IPS-20b (cell line): ENCODE data around the gene CAPN6.

Experiments used
- H3K27ac ChIP-seq: one replicate; pipeline ENCODE4 v1.5.1; 2013; ENCODE audit warnings: low read length
- H3K27me3 ChIP-seq: 2 replicates; pipeline ENCODE4 v1.6.1; 2013; ENCODE audit warnings: mild to moderate bottlenecking, low read length, inconsistent platforms; ENCODE audit not compliant: insufficient read depth
- H3K36me3 ChIP-seq: 2 replicates; pipeline ENCODE4 v1.6.1; 2013; ENCODE audit warnings: low read depth, mild to moderate bottlenecking, inconsistent platforms, low read length, moderate library complexity; ENCODE audit not compliant: insufficient read depth
- H3K4me1 ChIP-seq: 2 replicates; pipeline ENCODE4 v1.6.1; 2013; ENCODE audit warnings: mild to moderate bottlenecking, control low read depth, inconsistent platforms, low read length, moderate library complexity; ENCODE audit not compliant: insufficient read depth
- H3K4me3 ChIP-seq: 2 replicates; pipeline ENCODE4 v1.5.1; 2013; ENCODE audit warnings: mild to moderate bottlenecking, low read length, inconsistent platforms
- H3K9ac ChIP-seq: 2 replicates; pipeline ENCODE4 v1.6.1; 2013; ENCODE audit warnings: low read depth, mild to moderate bottlenecking, inconsistent platforms, low read length, moderate library complexity
- H3K9me3 ChIP-seq: 2 replicates; pipeline ENCODE4 v1.6.1; 2013; ENCODE audit warnings: mild to moderate bottlenecking, low read depth, low read length, inconsistent platforms; ENCODE audit not compliant: insufficient read depth

CAPN6 gene, protein sequence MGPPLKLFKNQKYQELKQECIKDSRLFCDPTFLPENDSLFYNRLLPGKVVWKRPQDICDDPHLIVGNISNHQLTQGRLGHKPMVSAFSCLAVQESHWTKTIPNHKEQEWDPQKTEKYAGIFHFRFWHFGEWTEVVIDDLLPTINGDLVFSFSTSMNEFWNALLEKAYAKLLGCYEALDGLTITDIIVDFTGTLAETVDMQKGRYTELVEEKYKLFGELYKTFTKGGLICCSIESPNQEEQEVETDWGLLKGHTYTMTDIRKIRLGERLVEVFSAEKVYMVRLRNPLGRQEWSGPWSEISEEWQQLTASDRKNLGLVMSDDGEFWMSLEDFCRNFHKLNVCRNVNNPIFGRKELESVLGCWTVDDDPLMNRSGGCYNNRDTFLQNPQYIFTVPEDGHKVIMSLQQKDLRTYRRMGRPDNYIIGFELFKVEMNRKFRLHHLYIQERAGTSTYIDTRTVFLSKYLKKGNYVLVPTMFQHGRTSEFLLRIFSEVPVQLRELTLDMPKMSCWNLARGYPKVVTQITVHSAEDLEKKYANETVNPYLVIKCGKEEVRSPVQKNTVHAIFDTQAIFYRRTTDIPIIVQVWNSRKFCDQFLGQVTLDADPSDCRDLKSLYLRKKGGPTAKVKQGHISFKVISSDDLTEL

GRCh38 chrX:111270339-111270738 is at the start of gene CAPN6:
Gene CAPN6, minus strand, starts transcription at chrX:111270483. Its CDS starts 6,547 bp downstream, at chrX:111263936.
- Histone ChIP-seq H3K27ac (no peak within 1 kb of the TSS), H3K4me3 (peak within 1 kb of the TSS; percentile 52), H3K9ac (no peak within 1 kb of the TSS), H3K36me3 (no peaks in the 10 kb centered on the region), H3K4me1 (peaks cover 3% of the 10 kb centered on the region; the same call in 1 of the 2 replicates), H3K27me3 (no peaks in the 10 kb centered on the region), H3K9me3 (no peaks in the 10 kb centered on the region)

DNA sequence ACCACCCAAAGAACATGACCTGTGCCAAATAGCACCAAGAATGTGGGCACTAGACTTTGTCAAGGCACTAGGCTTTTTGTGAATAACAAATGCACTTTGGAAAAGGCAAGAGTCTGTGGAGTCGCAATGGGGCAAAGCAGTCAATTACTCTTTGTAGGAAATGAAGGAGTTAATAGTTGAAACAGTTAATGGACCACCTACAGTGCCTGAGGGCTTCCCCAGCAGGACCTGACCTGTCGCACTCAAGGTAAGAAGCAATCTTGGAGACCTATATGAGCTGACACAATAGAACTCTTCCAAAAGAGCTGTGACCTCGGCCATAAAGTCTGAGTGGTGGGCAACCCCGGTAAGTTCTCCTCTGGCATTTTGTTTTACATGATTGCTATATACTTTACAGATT is 49.2 kb upstream of the CAPN6 start:
- Histone ChIP-seq H3K4me1 (no peaks in the 10 kb centered on the region), H3K4me3 (no peak overlapping the region), H3K27me3 (no peaks in the 10 kb centered on the region), H3K27ac (no peak overlapping the region), H3K9me3 (no peaks in the 10 kb centered on the region), H3K9ac (no peak overlapping the region), H3K36me3 (no peaks in the 10 kb centered on the region)

DNA sequence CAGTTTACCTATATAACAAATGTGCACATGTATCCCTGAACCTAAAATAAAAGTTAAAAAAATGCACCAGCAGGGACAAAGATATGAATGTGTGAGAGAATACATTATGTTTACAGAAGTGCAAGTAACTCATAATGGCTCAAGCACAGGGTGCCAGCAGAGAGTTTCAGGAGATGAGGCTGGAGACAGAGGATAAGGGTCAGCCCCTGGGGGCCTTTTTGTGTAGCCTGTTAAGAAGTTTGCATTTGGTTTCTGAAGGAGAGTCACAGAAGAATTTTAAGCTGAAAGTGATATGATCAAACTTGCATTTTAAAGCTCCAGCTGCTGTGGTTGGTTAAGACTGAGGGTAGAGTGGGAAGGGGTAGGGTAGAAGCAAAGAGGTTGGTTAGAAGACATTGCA is 48.6 kb upstream of the CAPN6 start:
- Histone ChIP-seq H3K9ac (no peak overlapping the region), H3K27ac (no peak overlapping the region), H3K4me1 (no peaks in the 10 kb centered on the region), H3K4me3 (no peak overlapping the region), H3K27me3 (no peaks in the 10 kb centered on the region), H3K36me3 (no peaks in the 10 kb centered on the region), H3K9me3 (no peaks in the 10 kb centered on the region)

DNA sequence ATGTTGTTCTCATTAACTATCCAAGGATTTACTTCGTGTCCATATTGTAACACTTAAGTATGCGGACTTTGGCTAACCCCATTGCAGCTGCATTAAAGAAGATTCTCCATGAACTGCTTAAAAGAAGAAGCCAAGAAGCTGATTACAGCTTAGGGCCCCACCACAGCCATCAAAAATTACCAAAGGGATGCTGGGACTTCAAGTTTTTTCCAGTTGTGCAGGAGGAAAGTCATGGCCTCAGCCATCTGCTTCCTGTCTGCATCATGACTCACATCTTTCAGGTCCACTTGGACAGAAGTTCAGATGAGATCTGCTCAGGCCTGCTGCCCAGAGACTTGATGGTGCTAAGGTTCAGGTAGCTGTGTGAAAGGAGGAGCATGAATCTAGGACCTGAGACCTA is 38.8 kb upstream of the CAPN6 start:
- Histone ChIP-seq H3K27me3 (no peaks in the 10 kb centered on the region), H3K36me3 (no peaks in the 10 kb centered on the region), H3K27ac (no peak overlapping the region), H3K4me1 (no peaks in the 10 kb centered on the region), H3K4me3 (no peak overlapping the region), H3K9me3 (no peaks in the 10 kb centered on the region), H3K9ac (no peak overlapping the region)

GRCh38 chrX:111308039-111308438 is 37.8 kb upstream of the CAPN6 start:
- Histone ChIP-seq H3K4me1 (no peaks in the 10 kb centered on the region), H3K27me3 (no peaks in the 10 kb centered on the region), H3K4me3 (no peak overlapping the region), H3K9me3 (no peaks in the 10 kb centered on the region), H3K9ac (no peak overlapping the region), H3K27ac (no peak overlapping the region), H3K36me3 (no peaks in the 10 kb centered on the region)

GRCh38 chrX:111302284-111302683 is 32.0 kb upstream of the CAPN6 start:
- H3K4me1 ChIP-seq: no peaks in the 10 kb centered on the region
- H3K9ac ChIP-seq: no peak overlapping the region
- H3K4me3 ChIP-seq: no peak overlapping the region
- no peaks in the 10 kb centered on the region for H3K36me3 ChIP-seq
- H3K27me3 ChIP-seq: no peaks in the 10 kb centered on the region
- no peaks in the 10 kb centered on the region for H3K9me3 ChIP-seq
- no peak overlapping the region for H3K27ac ChIP-seq

DNA sequence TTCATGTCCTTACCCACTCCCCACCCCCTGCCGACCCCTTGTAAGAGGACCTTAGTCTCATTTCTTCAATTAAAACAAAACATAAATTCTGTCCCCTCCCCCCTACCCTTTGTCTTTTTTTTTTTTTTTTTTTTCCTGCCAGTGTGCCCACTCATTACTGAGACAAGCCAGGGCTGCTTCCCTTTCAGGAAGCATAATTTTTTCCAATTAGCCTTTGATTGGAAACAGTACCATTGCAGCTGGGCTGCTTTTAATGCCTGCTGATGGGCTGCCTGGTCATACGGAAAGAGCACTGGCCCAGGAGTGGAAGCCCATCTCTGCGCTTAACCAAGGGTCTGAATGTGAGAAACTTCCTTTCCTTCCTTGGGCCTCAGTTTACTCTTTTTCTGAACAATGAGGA is 18.6 kb upstream of the CAPN6 start:
- no peaks in the 10 kb centered on the region for H3K27me3 ChIP-seq
- no peaks in the 10 kb centered on the region for H3K9me3 ChIP-seq
- no peak overlapping the region for H3K4me3 ChIP-seq
- H3K9ac ChIP-seq: no peak overlapping the region
- H3K36me3 ChIP-seq: no peaks in the 10 kb centered on the region
- H3K4me1 ChIP-seq: no peaks in the 10 kb centered on the region
- H3K27ac ChIP-seq: no peak overlapping the region

DNA sequence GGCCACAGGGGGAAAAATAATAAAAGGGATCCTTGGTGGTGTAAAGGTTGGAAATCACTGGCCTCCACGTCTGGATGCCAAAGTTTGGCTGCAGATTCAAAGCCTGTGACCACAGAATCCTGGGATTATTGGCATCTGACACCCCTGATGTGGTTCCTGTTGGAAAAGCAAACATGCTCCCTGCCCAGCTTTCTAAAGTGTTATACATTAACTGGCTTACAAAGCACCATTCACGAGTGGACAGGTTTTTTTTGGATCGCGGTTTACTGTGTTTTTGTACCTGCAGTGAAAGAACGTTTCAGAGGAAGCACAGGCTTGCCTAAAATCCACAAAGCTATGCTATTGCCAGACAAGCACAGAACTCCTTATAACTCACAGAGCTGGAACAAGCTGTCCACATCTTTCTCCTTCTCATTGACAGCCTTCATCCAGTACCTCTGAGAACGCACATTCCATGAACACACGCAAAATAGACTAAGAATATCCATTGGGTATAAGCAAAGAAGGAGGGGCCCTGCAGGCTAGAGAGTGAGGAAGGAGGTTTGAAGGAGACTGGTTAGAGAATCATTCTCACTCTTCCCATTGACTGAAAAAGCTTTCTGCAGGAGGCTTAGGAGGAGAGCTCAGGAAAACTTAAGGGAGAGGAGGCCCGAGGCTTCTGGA is 14.5 kb upstream of the CAPN6 start:
- no peak overlapping the region for H3K27ac ChIP-seq
- no peaks in the 10 kb centered on the region for H3K36me3 ChIP-seq
- no peak overlapping the region for H3K9ac ChIP-seq
- H3K4me1 ChIP-seq: no peaks in the 10 kb centered on the region
- no peak overlapping the region for H3K4me3 ChIP-seq
- H3K27me3 ChIP-seq: no peaks in the 10 kb centered on the region
- no peaks in the 10 kb centered on the region for H3K9me3 ChIP-seq

GRCh38 chrX:111283446-111283845 is 13.2 kb upstream of the CAPN6 start:
- Histone ChIP-seq H3K9me3 (no peaks in the 10 kb centered on the region), H3K36me3 (no peaks in the 10 kb centered on the region), H3K27ac (no peak overlapping the region), H3K4me3 (no peak overlapping the region), H3K4me1 (no peaks in the 10 kb centered on the region), H3K9ac (no peak overlapping the region), H3K27me3 (no peaks in the 10 kb centered on the region)

DNA sequence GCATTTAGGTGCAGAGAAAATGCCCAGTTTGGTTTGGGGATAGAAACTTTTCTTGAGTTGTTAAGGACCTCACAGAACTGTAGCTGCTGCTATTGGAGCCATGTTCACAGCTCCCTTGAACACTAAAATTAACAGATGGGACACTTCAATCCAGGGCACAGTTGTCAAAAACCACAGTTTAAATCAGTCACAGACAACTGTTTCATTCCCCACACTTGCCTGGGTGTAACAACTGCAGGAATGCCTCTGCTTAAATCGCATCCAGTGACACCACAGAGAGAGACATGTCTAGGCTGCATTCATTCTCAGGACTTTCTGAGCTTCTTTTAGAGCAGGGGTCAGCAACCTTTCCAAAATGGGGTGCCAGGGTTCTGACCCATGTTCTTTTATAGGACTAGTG is 12.7 kb upstream of the CAPN6 start:
- no peaks in the 10 kb centered on the region for H3K4me1 ChIP-seq
- no peaks in the 10 kb centered on the region for H3K36me3 ChIP-seq
- H3K27ac ChIP-seq: no peak overlapping the region

DNA sequence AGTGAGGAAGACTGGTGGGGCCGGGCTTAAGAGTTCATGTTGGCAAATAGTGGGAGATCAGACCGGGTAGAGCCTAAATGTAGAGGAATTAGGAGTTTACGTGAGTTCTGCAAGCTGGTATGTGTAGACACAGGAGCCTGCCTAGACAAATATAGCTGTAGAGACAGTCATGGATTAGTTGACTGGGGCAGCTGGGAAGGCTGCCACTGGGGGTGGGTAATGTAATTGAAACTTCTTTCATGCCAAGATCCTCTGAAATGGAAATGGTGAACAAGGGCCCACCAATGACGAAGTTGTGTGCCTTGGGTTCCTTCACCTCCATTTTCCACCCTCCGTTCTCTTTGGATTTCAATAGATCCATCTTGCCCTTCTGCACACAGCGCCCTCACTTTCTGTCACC is 11.9 kb upstream of the CAPN6 start:
- no peak overlapping the region for H3K27ac ChIP-seq
- H3K27me3 ChIP-seq: no peaks in the 10 kb centered on the region
- no peak overlapping the region for H3K9ac ChIP-seq
- no peaks in the 10 kb centered on the region for H3K4me1 ChIP-seq
- no peaks in the 10 kb centered on the region for H3K9me3 ChIP-seq
- no peak overlapping the region for H3K4me3 ChIP-seq
- no peaks in the 10 kb centered on the region for H3K36me3 ChIP-seq

More for the DNA sequence above, 12.7 kb upstream of the CAPN6 start:
- no peak overlapping the region for H3K4me3 ChIP-seq
- H3K9ac ChIP-seq: no peak overlapping the region
- no peaks in the 10 kb centered on the region for H3K27me3 ChIP-seq
- H3K9me3 ChIP-seq: no peaks in the 10 kb centered on the region

GRCh38 chrX:111268506-111268905 is 1.8 kb downstream of the CAPN6 start:
- peaks cover 3% of the 10 kb centered on the region; the same call in 1 of the 2 replicates for H3K4me1 ChIP-seq
- no peak overlapping the region for H3K4me3 ChIP-seq
- H3K27me3 ChIP-seq: no peaks in the 10 kb centered on the region
- no peak overlapping the region for H3K9ac ChIP-seq
- H3K27ac ChIP-seq: no peak overlapping the region
- no peaks in the 10 kb centered on the region for H3K36me3 ChIP-seq
- no peaks in the 10 kb centered on the region for H3K9me3 ChIP-seq
